ENCODE data around the gene CASP10. TPM values are rescaled to one million over a fixed set of nuclear protein-coding genes. Genes with fewer than 3 reads are reported as not detected.
A peak's percentile ranks its signal among the peaks of the same experiment; 100 is the strongest.

The CASP10 gene
- total and polyA plus RNA-seq, 3 experiments from 2014 or later = 6.7 to 8.1 (median 7.3) TPM

- DNase-seq = no peak
- H3K36me3 ChIP-seq (ENCODE audit: insufficient read depth, low read length) = no peaks in the 10 kb centered on the region
- no peaks in the 10 kb centered on the region for H3K9me3 ChIP-seq (ENCODE audit: low read length)
- ChIA-PET POLR2A (interaction anchor here (1.0 to 3.8 kb wide), 11 partner anchors 11 to 396 kb away, joined by 3 to 35 read pairs (median 5); partner anchors contain the start of genes NIF3L1 and PPIL3), CTCF (interaction anchor here (0.7 to 18.6 kb wide), 7 partner anchors 10 to 76 kb away, joined by 3 to 185 read pairs (median 4); partner anchors contain the start of gene CASP10)
- Mint-ChIP-seq H3K27me3 (peaks cover 0 to 7% of the 10 kb centered on the region in 2 donors), H3K4me1 (peaks cover 70 to 77% (median 72%) of the 10 kb centered on the region in 3 donors), H3K9me3 (no peaks in the 10 kb centered on the region), H3K36me3 (peaks cover 13 to 32% (median 14%) of the 10 kb centered on the region in 3 donors), H3K4me3 (peak overlapping the region; percentile 89 to 99 (median 96)), H3K27ac (peak overlapping the region; percentile 96 to 100 (median 98))
- peak overlapping the region; percentile 97 for H3K27ac ChIP-seq (ENCODE audit: low read depth, low read length)
- no peaks in the 10 kb centered on the region for H3K27me3 ChIP-seq (ENCODE audit: insufficient read depth, low read length, poor library complexity, severe bottlenecking)
- peaks cover 76% of the 10 kb centered on the region for H3K4me1 ChIP-seq (ENCODE audit: insufficient read depth, low read length)
- peak overlapping the region; percentile 82 for H3K4me3 ChIP-seq (ENCODE audit: low read length)
Measured at GRCh38 chr2:201258666-201259615, 76.0 kb downstream of the CASP10 start.

DNA sequence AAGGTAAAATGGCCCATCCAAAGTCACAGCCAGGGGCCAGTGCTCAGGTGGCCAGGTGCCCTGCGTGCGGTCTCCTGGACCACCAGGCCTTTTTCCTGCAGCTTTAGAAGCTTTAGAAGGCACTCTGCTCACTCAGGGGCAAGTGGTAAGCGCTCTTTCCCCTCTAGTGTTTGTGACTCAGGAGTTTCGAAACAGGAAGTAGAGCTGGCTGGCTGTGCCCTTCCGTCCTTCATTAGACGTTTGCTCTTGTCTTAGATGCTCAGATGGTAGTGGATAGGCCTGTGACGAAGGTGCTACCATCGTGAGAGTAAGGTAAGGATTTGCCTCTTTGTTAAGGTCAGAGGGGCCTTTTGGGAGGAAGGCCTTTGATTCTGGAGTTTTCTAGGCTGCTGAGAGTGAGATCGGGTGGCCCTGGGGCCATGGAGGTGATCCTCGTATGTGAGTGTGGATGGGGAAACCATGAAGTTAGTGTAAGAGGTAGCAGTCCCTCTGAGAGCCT, 77.4 kb downstream of the CASP10 start, which contains the start of gene CASP8:
TSS of gene CASP8 (plus strand) at position 235 of the 499 bp plus-strand sequence. CDS start 5,951 bp downstream, outside the sequence.
- peak; percentile 48 to 85 (median 72) for DNase-seq
- peaks cover 76% of the 10 kb centered on the region for H3K4me1 ChIP-seq (ENCODE audit: insufficient read depth, low read length)
- H3K27ac ChIP-seq (ENCODE audit: low read depth, low read length) = peak within 1 kb of the TSS; percentile 97
- no peaks in the 10 kb centered on the region for H3K36me3 ChIP-seq (ENCODE audit: insufficient read depth, low read length)
- peaks cover 8 to 35% (median 13%) of the 10 kb centered on the region in 3 donors for H3K36me3 Mint-ChIP-seq
- peaks cover 68 to 77% (median 72%) of the 10 kb centered on the region in 3 donors for H3K4me1 Mint-ChIP-seq
- H3K27me3 Mint-ChIP-seq = peaks cover 0 to 7% of the 10 kb centered on the region in 2 donors
- H3K27me3 ChIP-seq (ENCODE audit: insufficient read depth, low read length, poor library complexity, severe bottlenecking) = no peaks in the 10 kb centered on the region
- POLR2A ChIA-PET = interaction anchor here (0.5 to 3.8 kb wide), 17 partner anchors 8 to 547 kb away, joined by 3 to 35 read pairs (median 4); partner anchors contain the start of genes CFLAR, CLK1, NIF3L1 and PPIL3
- peak within 1 kb of the TSS; percentile 98 to 100 (median 99) for H3K27ac Mint-ChIP-seq
- peak within 1 kb of the TSS; percentile 95 to 100 (median 99) for H3K4me3 Mint-ChIP-seq
- peak within 1 kb of the TSS; percentile 100 for H3K4me3 ChIP-seq (ENCODE audit: low read length)
- H3K9me3 Mint-ChIP-seq = no peaks in the 10 kb centered on the region
- CTCF ChIA-PET = interaction anchor here (0.7 to 18.6 kb wide), 11 partner anchors 10 to 191 kb away, joined by 3 to 185 read pairs (median 7); partner anchors contain the start of genes STRADB and TRAK2
- H3K9me3 ChIP-seq (ENCODE audit: low read length) = no peaks in the 10 kb centered on the region

GRCh38 chr2:201261471-201261870, 78.5 kb downstream of the CASP10 start:
- Histone ChIP-seq H3K4me1 (ENCODE audit: insufficient read depth, low read length) (peaks cover 74% of the 10 kb centered on the region), H3K4me3 (ENCODE audit: low read length) (peak overlapping the region; percentile 100)

DNA sequence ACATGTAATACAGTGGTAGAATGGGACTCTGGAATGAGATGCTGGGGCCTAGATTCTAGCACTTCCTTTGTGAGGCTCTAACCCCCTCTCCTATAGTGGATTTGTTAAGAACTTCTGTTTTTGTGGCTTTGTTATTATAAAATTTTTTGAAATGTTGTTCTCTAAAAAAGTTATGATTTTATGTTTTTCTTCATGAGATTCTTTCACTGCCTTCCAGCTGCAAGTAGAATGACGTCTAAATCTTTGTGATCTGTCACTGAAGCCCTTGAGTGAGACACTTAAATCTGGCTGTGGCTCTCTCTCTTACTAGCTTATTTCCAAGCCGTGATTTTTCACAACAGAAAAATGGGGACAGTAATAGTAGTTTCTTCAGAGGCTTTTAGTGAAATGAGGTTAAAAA, 79.0 kb downstream of the CASP10 start:
- peaks cover 13 to 49% (median 16%) of the 10 kb centered on the region in 3 donors for H3K36me3 Mint-ChIP-seq
- DNase-seq = peak in 1 of 5 donors; percentile 51
- H3K27ac Mint-ChIP-seq = peak overlapping the region; percentile 87 to 100 (median 98)
- ChIA-PET POLR2A (interaction anchor here (0.6 to 3.8 kb wide), 4 partner anchors 25 to 505 kb away, joined by 3 to 35 read pairs (median 4); partner anchors contain the start of gene ORC2), CTCF (interaction anchor here (1.1 to 18.6 kb wide), 6 partner anchors 20 to 189 kb away, joined by 3 to 185 read pairs (median 8); partner anchors contain the start of genes STRADB and TRAK2)
- no peaks in the 10 kb centered on the region for H3K27me3 ChIP-seq (ENCODE audit: insufficient read depth, low read length, poor library complexity, severe bottlenecking)
- H3K36me3 ChIP-seq (ENCODE audit: insufficient read depth, low read length) = peaks cover 6% of the 10 kb centered on the region
- H3K4me1 Mint-ChIP-seq = peaks cover 73 to 77% (median 74%) of the 10 kb centered on the region in 3 donors
- peak overlapping the region; percentile 100 for H3K4me3 ChIP-seq (ENCODE audit: low read length)
- peak overlapping the region; percentile 97 for H3K27ac ChIP-seq (ENCODE audit: low read depth, low read length)
- peak overlapping the region; percentile 95 to 100 (median 99) for H3K4me3 Mint-ChIP-seq
- H3K9me3 Mint-ChIP-seq = no peaks in the 10 kb centered on the region
- no peaks in the 10 kb centered on the region for H3K9me3 ChIP-seq (ENCODE audit: low read length)
- H3K4me1 ChIP-seq (ENCODE audit: insufficient read depth, low read length) = peaks cover 74% of the 10 kb centered on the region
- H3K27me3 Mint-ChIP-seq = peaks cover 0 to 7% of the 10 kb centered on the region in 2 donors

More at GRCh38 chr2:201261471-201261870, 78.5 kb downstream of the CASP10 start:
- H3K4me3 Mint-ChIP-seq = peak overlapping the region; percentile 95 to 100 (median 99)
- H3K36me3 Mint-ChIP-seq = peaks cover 12 to 44% (median 13%) of the 10 kb centered on the region in 3 donors
- H3K27ac Mint-ChIP-seq = peak overlapping the region; percentile 87 to 100 (median 98)
- H3K4me1 Mint-ChIP-seq = peaks cover 72 to 77% (median 74%) of the 10 kb centered on the region in 3 donors
- peak; percentile 46 to 85 (median 57) for DNase-seq
- H3K27ac ChIP-seq (ENCODE audit: low read depth, low read length) = peak overlapping the region; percentile 97
- no peaks in the 10 kb centered on the region for H3K9me3 ChIP-seq (ENCODE audit: low read length)
- H3K27me3 Mint-ChIP-seq = peaks cover 0 to 7% of the 10 kb centered on the region in 2 donors
- ChIA-PET POLR2A (interaction anchor here (0.6 to 3.8 kb wide), 7 partner anchors 9 to 298 kb away, joined by 3 to 35 read pairs (median 4); partner anchors contain the start of genes CFLAR, ORC2, STRADB and TRAK2), CTCF (interaction anchor here (1.1 to 18.6 kb wide), 7 partner anchors 9 to 190 kb away, joined by 3 to 185 read pairs (median 7); partner anchors contain the start of genes STRADB and TRAK2)
- peaks cover 2% of the 10 kb centered on the region for H3K36me3 ChIP-seq (ENCODE audit: insufficient read depth, low read length)
- H3K9me3 Mint-ChIP-seq = no peaks in the 10 kb centered on the region
- no peaks in the 10 kb centered on the region for H3K27me3 ChIP-seq (ENCODE audit: insufficient read depth, low read length, poor library complexity, severe bottlenecking)

DNA sequence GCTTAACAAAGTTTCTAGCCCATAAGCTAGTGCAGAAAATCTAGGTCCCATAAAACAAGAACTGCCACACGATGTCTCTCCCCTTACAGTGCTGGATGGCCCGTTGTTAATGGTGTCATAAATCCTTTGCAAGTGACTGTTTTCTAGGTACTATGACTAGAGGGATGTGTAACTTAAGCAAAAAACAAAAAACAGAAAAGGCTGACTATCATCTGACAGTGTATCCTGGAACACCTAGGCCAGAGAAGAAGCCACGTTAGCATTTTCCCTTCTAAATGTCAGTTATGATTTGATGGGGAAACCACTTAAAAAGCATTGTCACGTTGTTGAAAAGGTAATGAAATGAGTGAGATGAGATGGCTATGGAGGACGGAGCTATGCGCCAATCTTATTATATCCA, 79.8 kb downstream of the CASP10 start:
- POLR2A ChIA-PET = interaction anchor here (2.1 to 3.8 kb wide), 2 partner anchors 9 to 30 kb away, joined by 10 to 35 read pairs; no protein-coding TSS in a partner anchor
- H3K4me1 Mint-ChIP-seq = peaks cover 75 to 77% (median 76%) of the 10 kb centered on the region in 3 donors
- no peaks in the 10 kb centered on the region for H3K9me3 Mint-ChIP-seq
- H3K36me3 ChIP-seq (ENCODE audit: insufficient read depth, low read length) = peaks cover 13% of the 10 kb centered on the region
- no peaks in the 10 kb centered on the region for H3K9me3 ChIP-seq (ENCODE audit: low read length)
- CTCF ChIA-PET = interaction anchor here (1.0 to 18.6 kb wide), 3 partner anchors 25 to 101 kb away, joined by 4 to 185 read pairs (median 72); no protein-coding TSS in a partner anchor
- peak overlapping the region; percentile 2 for H3K27ac ChIP-seq (ENCODE audit: low read depth, low read length)
- peak overlapping the region; percentile 31 for H3K4me3 ChIP-seq (ENCODE audit: low read length)
- H3K27me3 ChIP-seq (ENCODE audit: insufficient read depth, low read length, poor library complexity, severe bottlenecking) = no peaks in the 10 kb centered on the region
- peak in 2 of 5 donors; percentile 15 to 26 for DNase-seq
- peaks cover 13 to 51% (median 21%) of the 10 kb centered on the region in 3 donors for H3K36me3 Mint-ChIP-seq
- H3K27ac Mint-ChIP-seq = peak overlapping the region; percentile 61 to 96 (median 87)
- peaks cover 0 to 4% of the 10 kb centered on the region in 2 donors for H3K27me3 Mint-ChIP-seq
- H3K4me1 ChIP-seq (ENCODE audit: insufficient read depth, low read length) = peaks cover 74% of the 10 kb centered on the region
- H3K4me3 Mint-ChIP-seq = peak overlapping the region; percentile 79 to 94 (median 92)

- Histone ChIP-seq H3K9me3 (ENCODE audit: low read length) (no peaks in the 10 kb centered on the region), H3K4me3 (ENCODE audit: low read length) (peak overlapping the region; percentile 33), H3K4me1 (ENCODE audit: insufficient read depth, low read length) (peaks cover 73% of the 10 kb centered on the region), H3K27ac (ENCODE audit: low read depth, low read length) (peak overlapping the region; percentile 38), H3K36me3 (ENCODE audit: insufficient read depth, low read length) (peaks cover 20% of the 10 kb centered on the region), H3K27me3 (ENCODE audit: insufficient read depth, low read length, poor library complexity, severe bottlenecking) (no peaks in the 10 kb centered on the region)
- Mint-ChIP-seq H3K36me3 (peaks cover 13 to 54% (median 25%) of the 10 kb centered on the region in 3 donors), H3K27ac (peak overlapping the region; percentile 39 to 91 (median 86)), H3K4me3 (peak overlapping the region; percentile 79 to 94 (median 92)), H3K27me3 (no peaks in the 10 kb centered on the region), H3K9me3 (no peaks in the 10 kb centered on the region), H3K4me1 (peaks cover 71 to 73% (median 72%) of the 10 kb centered on the region in 3 donors)
- POLR2A ChIA-PET = interaction anchor here (2.1 kb wide), 1 partner anchor 10 kb away, joined by 10 read pairs; no protein-coding TSS in a partner anchor
- DNase-seq = peak in 1 of 5 donors; percentile 28
- CTCF ChIA-PET = interaction anchor here (0.8 to 18.6 kb wide), 4 partner anchors 8 to 30 kb away, joined by 3 to 185 read pairs (median 38); no protein-coding TSS in a partner anchor
Measured at GRCh38 chr2:201263779-201264178, 80.8 kb downstream of the CASP10 start.

All from CD8-positive, alpha-beta memory T cell (primary cell).